Activated CD4-positive, alpha-beta T cell treated with anti-CD3 and anti-CD28 coated beads, Interleukin-2, amount 50 U/mL, for 1 hour (primary cell): ENCODE measurements around the gene STK17A.
"Not testable (repeated sequence)": the region's sequence is repeated elsewhere in the genome, so short reads cannot be mapped to it uniquely, and the experiment has no call there.

ENCODE experiments used
- DNase-seq: peaks from one replicate; pipeline ENCODE4 v3.0.0-alpha.2; 2020

The STK17A gene

DNA sequence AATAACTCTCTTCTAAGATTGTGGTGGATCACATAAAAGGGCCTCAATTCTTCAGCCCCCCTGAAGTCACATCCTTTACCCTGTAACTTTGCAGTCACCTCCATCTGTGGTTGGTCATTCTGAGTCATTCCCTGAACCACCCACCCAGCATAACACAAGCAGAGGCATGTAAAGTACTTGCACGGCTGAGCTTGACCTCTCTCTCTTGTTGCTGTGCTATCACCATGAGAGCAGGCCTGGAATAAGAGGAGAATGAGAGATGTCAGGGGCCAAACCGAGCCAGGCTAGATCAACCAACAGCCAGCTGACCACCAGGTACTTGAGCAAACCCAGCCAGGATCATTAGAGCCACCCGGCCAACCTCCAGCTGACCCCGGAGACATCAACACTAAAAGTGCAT lies 13.5 kb upstream of the STK17A start:
- DNase-seq: no peak

DNA sequence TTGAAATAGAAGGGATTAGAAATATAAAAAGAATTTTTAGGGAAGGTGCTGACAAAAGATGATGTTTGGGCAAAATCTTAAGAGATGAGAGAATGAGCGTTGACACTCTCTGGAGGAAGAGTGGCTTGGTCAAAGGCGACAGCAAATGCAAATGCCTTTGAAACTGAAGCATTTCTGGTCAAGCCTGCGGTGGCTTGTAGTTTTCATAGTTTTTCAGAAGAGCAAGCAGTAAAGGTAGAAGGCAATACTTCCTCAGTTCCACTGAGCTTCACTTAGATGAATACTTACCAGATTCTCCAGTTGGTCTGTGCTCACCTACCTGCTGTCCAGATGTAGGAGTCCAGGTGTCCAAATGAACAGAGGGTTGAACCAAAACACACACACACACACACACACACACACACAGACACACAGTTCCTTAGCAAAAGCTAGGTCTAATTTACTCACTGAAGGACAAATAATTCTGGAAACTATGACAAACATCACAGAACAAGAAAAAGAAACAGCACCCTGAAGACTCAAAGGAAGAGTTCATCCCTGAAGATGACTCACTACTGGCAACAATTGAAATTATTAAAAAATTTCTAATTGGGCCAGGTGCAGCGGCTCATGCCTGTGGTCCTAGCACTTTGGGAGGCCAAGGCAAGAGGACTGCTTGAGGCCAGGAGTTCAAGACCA lies 12.1 kb upstream of the STK17A start:
- DNase-seq: no peak

DNA sequence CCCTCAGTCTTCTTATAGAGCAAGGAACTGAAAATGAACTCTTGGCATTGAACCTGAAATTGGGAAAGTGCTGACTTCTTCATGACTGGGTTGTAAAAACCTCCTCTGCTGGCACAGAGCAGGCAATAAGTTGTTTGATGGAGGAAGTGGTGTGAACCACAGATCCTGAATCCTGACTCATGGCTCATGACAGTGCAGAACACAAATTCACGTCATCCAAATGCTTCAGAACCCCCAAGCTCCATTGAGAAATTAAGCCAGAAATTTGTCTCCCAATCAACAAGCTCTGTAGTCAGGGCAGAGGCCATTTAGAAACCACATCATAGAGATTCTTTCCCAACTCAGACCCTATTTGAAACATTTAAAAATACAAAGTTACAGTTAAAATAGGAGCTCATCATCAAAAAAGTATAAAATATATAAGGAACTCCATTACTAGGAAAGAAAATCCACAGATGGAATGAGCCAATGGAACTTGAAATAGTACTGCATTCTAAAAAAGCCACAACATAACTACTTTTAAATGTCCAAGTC lies 10.3 kb upstream of the STK17A start:
- DNase-seq: no peak

DNA sequence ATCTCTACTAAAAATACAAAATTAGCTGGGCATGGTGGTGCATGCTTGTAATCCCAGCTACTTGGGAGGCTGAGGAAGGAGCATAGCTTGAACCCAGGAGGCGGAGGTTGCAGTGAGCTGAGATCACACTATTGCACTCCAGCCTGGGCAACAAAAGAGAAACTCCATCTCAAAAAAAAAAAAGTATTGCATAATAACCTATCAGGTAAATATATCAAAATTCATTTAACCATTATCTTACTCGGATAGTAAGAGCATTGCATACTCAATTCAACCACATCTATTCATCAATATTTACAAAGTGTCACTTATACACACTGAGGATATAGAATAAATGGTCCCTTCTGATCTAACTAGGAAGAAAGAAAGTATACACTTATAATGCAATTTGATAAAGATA lies 9.1 kb upstream of the STK17A start:
- DNase-seq: not testable (repeated sequence)

DNA sequence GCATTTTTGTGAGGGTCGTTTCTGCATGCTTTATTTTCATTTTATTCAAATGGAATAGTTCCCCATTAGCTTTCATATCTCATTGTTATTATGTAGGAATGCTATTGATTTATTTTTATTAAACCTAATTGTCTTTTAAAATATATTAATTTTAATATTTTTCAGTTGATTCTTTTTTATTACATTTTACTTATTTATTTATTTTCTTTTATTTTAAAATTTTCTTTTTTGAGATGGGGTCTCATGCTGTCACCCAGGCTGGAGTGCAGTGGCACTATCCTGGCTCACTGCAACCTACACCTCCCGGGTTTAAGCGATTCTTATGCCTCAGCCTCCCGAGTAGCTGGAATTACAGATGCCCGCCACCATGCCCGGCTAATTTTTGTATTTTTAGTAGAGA lies 7.4 kb upstream of the STK17A start:
- no peak for DNase-seq

DNA sequence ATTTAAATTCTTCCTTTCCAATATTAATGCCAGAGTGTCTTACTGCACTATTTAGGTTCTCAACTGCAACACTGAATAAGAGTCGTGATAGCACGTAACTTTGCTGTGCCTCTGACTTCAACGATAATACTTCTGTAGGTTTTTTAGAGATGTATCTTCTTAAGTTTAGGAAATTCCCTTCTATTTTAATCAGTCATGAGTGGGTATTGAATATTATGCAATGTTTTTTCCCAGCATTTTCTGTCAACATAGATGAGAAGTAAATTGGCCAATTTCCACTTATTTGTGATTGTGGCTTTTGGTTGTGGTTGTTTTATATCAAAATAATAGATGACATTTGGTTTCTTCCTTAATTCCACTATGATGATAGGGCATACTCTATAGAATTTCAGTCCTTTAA lies 6.7 kb upstream of the STK17A start:
- no peak for DNase-seq

DNA sequence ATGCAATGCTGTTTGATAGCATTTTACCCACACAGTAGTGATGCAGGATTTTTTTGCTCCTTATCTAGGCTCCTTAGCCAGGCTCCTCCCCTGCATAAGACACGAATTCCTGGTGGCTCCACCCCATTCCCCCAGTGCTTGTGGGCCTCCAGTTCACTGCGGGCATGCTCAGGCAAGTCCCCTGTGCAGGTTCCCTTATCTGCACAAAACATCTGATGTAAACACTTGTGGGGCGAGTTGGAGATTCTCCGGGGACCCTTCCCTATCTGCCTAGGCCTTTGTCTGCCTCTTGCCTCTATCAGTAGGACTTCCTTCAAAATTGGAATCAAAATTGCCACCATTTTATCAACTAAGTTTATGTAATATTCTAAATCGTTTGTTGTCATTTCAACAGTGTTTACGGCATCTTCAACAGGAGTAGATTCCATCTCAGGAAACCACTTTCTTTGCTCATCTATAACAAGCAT lies 5.4 kb upstream of the STK17A start:
- DNase-seq: no peak

DNA sequence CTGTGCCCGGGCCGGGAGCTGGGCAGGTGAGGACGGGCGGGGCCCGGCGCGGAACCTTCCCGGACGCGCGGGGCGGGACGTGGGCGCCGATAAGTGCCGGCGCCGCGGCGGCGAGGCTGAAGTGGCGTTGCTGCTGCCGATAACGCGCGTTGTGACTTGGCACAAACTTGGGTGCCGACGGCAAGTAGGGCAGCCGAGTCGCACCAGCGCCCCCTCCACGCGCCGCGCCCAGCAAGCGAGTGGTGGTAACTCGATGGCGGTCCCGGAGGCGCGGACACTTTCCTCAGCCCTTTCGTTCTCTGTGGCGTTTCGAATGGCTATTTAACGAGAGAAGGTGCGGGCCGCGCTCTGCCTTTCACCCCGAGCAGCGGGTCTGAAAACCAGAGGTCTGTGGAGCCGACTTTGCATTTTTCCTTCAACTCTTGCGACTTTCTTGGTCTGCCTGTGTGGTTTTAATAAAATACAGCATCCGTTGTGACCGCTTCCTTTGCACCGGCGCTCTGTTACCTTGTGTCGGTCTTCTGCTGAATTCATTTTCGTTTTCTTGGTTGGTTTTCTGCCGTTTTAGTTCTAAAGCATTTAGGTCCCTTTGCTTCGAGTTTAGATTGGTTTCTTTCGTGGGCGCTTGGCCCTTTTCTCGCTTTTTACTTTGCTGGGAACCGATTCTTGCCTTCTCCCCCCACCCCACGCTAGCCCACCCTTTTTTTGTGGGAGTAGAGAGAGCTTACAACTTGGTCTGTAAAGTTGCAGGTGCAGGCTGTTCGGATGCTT lies 701 bp downstream of the STK17A start:
- peak; percentile 60 for DNase-seq

DNA sequence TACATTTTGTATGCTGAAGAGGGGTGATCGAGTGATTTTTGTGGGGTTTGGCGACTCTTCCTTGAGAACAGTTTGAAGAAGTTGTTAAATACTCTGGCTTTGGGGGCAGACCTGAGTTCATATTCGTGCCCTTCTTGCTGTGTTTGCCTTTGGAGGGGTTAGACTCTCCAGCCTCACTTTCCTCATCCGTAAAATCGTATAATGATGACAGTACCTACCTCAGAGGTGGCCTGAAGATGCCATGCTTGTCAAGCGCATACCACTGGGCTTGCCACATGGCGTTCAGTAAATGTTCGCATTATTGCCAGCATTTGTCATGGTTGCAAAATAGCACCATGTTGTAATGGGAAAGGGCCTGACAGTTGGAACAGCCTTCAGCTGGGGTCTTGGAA lies 1.3 kb downstream of the STK17A start:
- DNase-seq: peak; percentile 31

DNA sequence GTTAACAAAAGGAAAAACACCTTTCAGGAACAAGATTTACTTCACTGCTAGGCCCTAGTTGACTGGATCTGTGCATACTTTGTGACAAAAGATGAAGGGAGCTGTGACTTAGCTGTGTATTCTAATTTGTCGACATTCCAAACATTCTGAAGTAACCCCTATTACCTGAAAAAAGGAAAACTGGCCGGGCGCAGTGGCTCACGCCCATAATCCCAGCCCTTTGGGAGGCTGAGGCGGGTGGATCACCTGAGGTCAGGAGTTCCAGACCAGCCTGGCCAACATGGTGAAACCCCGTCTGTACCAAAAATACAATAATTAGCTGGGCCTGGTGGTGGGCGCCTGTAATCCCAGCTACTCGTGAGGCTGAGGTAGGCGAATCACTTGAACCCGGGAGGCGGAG lies 1.8 kb downstream of the STK17A start:
- not testable (repeated sequence) for DNase-seq

DNA sequence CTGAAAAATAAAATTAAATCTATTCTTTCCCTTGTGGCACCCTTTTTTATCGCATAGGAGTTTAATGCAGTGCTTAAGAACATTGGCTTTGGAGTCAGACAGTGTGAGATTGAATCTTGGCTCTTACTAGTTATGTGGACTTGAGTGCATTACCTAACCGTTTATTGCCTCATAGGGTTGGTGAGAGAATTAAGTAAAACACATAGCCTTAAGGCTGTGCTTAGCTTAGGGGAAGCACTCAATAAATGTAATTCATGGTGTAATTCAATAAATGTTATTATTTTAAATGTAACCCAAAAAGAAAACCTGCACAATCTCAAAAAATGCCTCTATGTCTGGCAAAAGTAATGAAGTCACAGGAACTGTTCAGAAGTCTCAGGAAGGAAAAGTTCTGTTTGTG lies 2.7 kb downstream of the STK17A start:
- DNase-seq: no peak

DNA sequence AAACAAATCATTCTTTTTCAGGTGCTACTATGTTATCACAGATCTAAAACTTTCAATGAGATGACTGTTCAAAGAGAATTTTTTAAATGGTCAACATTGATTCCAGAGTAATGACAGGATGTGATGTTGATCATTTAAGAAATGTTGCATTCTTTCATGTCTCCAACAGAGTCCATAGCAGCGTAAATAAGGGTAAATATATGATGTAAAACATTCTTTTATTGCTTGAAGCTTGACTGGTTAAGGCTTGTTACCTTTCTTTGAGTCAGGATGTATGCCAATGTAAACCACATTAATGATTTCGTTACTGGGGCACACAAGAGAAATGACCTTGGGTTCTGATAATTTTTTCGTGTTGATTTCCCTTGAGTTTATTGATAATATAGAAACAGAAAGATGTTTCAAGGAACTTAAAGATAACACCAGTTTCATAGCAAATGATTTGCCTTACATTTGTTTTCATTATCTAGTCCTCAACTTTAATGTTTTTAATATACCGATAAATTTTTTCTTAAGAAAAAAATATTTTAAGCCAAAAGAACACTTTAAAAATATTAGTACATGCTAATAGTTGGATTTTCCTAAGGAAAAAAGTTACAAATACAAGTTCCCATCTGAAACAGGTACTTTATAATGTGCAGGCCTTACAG lies 3.5 kb downstream of the STK17A start:
- DNase-seq: no peak

DNA sequence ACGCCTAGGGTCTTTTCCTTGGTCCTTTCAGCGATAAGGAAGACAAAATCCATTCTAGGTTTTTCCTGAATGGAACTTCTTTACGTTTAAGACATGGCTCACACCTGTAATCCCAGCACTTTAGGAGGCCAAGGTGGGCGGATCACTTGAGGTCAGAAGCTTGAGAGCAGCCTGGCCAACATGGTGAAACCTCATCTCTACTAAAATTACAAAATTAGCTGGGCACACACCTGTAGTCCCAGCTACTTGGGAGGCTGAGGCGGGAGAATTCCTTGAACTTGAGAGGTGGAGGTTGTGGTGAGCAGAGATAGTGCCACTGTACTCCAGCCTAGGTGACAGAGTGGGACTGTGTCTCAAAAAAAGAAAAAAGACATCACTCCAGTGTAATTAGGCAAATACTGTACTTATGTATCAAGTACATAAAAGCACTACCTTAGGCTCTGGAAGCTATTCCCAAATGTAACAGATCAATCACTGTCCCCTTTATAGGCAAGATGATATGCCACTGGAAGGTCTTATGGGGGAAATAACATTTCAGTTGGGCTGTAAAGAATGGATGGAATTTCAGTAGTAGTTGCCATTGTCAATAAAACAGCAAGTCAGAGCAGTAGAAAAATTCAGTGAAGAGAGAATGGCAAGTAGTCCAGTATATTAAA lies 5.7 kb downstream of the STK17A start:
- no peak for DNase-seq

DNA sequence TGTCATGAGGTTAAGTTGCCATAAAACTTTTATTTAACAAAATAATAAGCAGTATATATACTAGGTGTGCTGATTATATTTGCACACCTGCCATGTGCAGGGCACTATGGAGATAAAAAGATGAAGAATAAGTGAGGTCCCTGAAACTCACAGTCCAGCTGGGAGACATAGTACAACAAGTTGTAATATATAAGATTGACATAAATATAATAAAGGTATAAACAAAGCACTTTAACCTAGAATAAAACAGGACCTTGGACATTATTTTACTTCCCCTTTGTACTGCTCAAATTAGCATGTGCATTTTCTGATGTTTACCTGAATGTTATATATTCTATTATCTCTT lies 6.2 kb downstream of the STK17A start:
- DNase-seq: no peak

DNA sequence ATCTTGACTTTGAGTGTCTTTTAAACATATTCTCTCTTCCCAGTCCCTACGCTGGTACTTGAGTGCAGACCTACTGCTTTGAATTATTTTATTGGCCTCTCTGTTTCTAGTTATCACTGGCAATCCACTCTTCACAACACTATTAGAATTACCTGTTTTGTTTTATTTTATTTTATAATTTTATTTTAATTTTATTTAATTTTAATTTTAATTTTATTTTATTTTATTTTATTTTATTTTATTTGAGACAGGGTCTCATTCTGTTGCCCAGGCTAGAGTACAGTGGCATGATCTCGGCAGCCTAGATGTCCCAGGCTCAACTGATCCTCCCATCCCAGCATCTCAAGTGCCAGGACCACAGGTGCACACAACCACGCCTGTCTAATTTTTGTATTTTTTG lies 6.8 kb downstream of the STK17A start:
- no peak for DNase-seq

DNA sequence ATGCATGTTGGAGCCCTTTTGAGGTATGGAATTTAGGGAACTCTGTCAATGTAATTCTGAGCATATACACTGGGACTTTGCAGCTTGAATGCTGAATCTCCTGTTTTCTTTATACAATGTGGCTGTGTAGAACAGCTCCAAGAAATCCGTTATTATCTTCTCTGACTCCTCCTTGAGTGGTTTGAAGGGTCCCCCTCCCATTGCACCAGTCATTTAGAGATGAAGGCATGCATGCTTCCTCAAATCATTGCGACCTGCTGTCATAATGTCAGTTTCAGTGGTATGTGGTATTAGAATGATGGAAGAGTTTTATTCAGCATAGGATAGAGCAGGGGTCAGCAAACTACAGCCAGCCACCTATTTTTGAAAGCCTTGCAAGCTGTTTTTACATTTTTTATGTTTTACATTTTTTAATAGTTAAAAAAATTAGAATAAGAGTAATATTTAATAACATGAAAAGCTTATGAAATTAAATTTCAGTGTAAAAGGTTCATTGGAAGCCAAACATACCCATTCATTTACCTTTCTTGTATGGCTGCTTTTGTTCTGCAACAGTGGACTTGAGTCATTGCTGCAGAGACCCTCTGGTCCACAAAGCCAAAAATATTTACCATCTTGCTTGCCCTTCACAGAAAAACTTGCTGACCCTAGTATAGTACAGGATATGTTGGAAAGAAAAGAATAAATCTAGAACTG lies 8.1 kb downstream of the STK17A start:
- no peak for DNase-seq

DNA sequence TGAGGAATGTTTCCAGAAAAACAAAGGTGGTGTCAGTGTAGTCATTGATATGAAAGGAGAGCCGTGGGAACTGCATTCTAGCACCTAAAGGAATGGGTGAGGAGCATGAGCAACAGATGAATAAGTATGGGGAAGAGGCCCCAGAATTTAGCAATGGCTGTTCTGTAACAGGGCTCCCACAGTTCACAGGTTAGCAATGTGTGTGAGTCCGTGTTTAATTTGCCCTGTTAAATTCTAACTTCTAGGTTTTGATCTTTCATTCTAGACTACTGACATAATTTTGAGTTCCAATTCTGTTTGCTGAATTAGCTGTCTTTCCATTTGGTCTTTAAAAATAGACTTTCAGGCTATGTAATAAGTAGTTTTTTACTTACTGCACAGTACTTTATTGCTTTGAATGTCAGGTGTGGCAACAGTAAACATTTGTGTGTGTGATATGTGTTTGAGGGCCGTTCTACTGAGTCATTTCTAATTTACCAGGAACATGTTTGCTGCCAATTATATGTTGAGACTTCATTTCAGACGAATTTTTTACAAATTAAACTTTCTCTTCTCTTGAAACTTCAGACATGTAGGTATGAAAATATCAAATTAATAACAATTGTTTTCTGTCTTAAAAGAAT lies 8.8 kb downstream of the STK17A start:
- DNase-seq: no peak

DNA sequence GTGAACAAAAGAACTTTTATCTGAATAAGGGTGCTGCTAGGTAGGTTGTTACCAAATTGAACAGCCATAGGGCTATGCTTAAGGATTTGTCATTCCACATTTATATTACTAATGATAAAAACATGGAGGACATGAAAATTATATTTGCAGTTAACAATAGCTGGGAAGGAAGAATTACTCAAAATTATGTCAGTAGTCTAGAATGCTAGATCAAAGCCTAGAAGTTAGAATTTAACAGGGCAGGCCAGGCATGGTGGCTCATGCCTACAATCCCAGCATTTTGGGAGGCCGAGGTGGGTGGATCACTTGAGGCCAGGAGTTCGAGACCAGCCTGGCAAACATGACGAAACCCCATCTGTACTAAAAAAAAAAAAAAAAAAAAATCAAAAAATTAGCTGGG lies 9.4 kb downstream of the STK17A start:
- DNase-seq: no peak

DNA sequence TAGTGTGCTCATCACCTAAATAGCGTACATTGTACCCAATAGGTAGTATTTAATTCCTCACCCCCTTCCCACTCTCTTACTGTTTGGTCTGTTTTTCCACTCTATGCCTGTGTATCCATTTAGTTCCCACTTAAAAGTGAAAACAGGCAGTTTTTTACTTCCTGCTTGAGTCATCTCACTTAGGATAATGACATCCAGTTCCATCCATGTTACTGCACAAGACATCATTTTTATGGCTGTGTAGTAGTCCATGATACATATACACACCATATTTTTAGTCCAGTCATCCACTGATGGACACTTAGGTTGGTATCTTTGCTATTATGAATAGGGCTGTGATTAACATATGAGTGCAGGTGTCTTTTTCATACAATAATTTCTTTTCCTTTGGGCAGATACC lies 10.1 kb downstream of the STK17A start:
- DNase-seq: no peak

DNA sequence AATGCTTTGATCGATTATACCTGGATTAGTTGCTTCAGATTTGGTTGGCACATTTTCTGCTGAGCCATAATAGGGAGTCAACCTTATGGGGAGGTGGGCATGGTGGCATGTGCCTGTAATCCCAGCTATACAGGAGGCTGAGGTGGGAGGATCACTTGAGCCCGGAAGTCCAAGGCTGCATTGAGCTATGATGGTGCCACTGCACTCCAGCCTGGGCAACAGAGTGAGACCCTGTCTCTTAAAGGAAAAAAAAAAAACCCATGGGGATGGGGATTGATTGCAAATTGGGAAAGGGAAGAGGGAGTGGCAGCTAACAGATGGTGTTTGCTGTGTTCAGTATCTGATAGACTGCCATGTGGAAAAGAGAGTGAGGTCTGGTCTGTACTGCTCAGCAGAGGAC lies 11.1 kb downstream of the STK17A start:
- no peak for DNase-seq

DNA sequence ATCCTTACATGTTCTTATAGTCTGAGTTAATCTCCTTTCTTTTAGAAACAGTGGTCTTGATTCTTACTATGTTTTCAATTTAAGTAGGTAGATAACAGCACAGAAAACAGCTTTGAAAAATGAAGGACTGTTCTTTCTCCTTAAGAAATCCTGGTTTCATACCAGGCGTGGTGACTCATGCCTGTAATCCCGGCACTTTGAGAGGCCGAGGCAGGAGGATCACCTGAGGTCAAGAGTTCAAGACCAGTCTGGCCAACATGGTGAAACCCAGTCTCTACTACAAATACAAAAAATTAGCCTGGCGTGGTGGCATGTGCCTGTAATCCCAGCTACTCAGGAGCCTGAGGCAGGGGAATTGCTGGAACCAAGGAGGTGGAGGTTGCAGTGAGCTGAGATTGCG lies 13.5 kb downstream of the STK17A start:
- not testable (repeated sequence) for DNase-seq

DNA sequence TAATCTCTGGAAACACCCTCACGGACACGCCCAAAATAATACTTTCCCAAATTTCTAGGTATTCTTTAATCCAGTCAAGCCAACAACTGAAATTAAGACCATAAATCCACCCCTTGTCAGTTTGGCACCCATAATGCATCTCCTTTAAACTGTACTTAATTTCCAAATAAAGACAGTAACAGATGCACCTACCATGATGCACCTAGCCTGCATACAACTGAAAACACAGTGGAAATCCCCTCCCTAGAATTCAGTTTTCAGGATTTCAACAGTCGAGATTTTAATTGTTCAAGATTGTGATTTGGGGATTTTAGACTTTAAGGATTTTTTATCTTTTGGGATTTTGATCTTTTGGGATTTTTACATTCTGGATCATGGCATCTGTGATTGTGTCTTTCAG lies 17.1 kb downstream of the STK17A start:
- no peak for DNase-seq
